Measurements from ENCODE around the gene RNPEP.
"Not testable (repeated sequence)": the region's sequence is repeated elsewhere in the genome, so short reads cannot be mapped to it uniquely, and the experiment has no call there.

The RNPEP gene

GRCh38 chr1:202038688-202039346 is 56.4 kb downstream of the RNPEP start:
- no peak for DNase-seq

GRCh38 chr1:202045705-202046104 is 63.3 kb downstream of the RNPEP start:
- no peak for DNase-seq

GRCh38 chr1:202046227-202046626 is 63.8 kb downstream of the RNPEP start:
- DNase-seq, result no peak

- no peak for DNase-seq
Observed at GRCh38 chr1:202046748-202047708, 64.6 kb downstream of the RNPEP start.

GRCh38 chr1:202047977-202048376 is 65.5 kb downstream of the RNPEP start:
- no peak for DNase-seq

- no peak for DNase-seq
Observed at GRCh38 chr1:202049129-202049528, 66.7 kb downstream of the RNPEP start.

- no peak for DNase-seq
Observed at GRCh38 chr1:202054094-202054493, 71.6 kb downstream of the RNPEP start.

GRCh38 chr1:202054673-202055072 is 72.2 kb downstream of the RNPEP start:
- not testable (repeated sequence) for DNase-seq

Data from fibroblast of skin of right biceps (primary cell).